Activated CD4-positive, alpha-beta T cell treated with anti-CD3 and anti-CD28 coated beads, Interleukin-2, Interleukin-4, amounts not matched to agents 100 ng/mL and 50 ng/mL, durations not matched to agents 16 hours and 8 hours (primary cell): ENCODE measurements around the gene C10orf105.

ENCODE experiments used
- DNase-seq: peaks from one replicate; pipeline ENCODE4 v3.0.0-alpha.2; 2020; ENCODE audit warnings: low spot score

The C10orf105 gene

GRCh38 chr10:71716426-71716825, 3.2 kb downstream of the C10orf105 start:
- DNase-seq, result no peak

GRCh38 chr10:71715860-71716259, 3.7 kb downstream of the C10orf105 start:
- no peak for DNase-seq

DNA sequence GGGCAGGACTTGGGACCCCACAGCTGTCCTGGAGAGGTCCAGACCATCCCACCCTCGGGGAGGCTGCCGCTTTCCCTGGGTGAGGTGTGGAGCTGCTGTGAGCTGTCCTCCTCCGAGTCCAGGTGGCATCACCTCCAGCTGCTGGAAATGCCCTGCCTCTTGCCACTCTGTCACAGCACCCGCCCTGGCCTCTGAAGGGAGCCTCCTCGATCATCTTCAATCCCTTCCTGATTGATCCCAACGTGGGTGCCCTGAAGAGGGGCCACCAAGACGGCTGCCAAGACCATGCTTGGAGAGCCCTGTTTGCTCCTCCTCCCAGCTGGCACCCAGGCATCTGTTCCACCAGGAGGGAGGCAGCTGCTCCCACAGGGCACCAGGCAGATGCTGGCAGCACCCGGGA, 4.6 kb downstream of the C10orf105 start:
- no peak for DNase-seq

- no peak for DNase-seq
Measured at GRCh38 chr10:71714592-71714991, 5.0 kb downstream of the C10orf105 start.

DNA sequence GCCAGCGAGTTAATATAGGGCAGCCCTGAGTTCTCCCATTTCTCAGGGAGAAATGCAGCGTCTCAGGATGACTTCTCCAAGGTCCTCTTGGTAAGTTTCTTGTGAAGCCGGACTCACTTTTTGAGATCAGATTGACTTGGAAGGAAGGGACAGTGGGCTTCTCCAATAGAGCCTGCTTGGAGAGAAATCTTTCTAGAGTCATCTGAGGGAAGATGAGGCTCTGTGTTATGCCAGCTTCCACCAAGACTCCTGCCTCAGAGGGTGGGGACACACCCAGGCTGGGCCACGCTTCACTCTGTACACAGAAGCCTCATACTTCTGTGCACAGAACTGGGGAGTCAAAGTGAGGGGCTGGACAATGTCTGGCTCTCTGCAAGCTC, 5.6 kb downstream of the C10orf105 start:
- no peak for DNase-seq

DNA sequence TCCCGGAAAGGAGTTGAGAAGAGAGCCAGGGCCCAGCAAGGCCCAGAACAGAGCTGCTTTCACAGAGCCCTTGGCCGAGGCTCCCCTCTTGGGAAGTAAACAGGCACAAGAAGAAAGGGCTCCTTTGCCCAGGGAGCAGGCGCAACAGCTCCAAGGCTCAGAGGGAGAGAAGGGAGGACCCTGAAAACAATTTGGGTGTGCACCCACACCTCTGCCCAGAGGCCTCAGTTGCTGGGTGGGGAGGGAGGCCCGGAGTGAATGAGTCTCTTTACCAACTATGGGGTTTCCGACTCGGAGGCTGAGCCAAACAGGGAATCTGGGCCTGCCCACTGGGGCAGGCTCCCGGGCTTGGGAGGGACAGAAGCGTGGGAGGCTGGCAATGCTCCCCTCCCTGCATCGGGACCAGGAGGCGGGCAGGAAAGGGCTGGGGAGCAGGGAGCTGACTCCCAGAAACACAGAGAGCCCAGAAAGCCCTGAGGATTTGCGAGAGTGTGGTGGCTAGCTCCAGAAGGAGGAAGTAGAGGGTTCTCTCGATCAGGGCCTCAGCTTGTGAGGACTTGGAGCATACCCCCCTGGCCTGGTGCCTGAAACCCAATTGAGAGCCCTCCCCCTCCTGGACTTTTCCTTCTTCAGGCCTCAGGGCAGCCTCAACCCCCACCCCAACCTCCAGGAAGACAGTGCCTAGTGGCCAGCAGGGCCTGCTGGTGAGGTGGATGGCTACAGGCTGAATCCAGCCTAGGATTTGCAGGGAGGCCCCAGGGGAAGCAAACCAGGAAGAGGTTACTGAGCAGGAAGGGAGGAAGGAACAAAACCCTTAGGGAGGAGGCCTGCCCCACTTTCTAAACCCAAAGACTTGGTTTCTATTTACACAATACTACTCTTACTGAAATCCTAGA, 6.2 kb downstream of the C10orf105 start:
- DNase-seq, result peak; percentile 39

DNA sequence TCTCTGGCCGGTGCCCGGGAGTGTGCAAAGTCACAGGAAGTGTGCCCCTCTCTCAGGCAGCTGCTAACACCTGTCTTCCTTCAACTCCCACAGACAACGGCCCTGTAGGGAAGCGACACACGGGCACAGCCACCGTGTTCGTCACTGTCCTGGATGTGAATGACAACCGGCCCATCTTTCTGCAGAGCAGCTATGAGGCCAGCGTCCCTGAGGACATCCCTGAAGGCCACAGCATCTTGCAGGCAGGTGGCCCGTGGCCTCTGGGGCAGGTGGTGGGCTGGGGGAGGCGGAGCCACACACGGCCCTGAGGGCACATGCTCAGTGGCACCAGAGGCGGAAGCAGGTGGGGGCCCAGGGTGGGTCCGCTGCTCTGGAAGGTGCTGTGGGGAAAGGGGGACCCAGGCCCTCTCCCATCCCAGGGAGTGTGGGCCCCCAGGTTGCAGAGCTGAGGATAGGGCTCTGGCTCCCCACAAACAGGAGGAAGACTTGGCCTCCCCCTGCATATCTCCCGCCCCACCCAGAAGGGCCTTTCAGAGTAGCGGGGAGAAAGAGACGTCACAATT, 6.9 kb downstream of the C10orf105 start:
- no peak for DNase-seq

DNA sequence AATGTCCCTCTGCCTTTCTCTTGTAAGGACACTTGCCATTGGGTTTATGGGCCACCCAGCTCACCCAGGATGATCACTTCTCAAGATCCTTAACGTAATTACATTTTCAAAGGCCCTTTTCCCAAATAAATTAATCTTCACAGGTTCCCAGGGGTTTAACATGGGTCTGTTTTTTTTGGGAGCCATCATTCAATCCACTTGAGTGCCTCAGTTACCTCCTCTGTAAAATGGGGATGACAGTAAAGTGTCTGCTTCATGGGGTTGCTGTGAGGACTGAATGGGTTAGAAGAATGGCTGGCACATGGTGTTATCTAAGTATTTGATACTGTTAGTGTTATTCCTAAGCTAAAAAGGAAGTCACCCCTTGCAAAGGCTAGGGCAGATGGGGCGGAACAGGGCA, 7.4 kb downstream of the C10orf105 start:
- DNase-seq, result no peak

DNA sequence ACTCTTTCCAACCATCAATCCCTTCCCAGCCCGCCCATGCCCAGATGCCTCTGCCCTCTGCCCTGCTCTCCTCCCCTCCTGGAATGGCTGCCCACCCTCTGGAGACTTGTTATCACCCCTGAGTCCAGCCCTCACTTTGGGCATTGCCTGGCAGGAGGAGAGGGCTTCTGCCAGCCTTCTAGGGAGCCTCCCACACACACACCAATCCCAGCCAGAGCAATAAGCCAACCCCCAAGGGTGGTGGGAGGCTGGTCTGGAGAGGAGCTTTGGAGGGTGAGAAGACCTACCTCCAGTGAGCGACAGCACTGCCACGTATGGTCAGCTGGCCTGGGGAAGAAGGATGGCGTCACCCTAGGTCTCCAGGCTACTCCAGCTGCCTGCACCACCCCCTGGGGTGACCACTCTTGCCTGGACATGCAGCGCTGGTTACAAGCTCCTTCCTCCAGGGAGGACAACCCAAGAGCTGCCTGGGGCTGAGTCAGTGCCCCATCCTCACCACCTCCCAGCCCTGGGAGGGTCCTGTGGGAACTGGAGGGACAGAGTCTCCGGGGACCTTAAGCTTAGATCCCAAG, 8.4 kb downstream of the C10orf105 start:
- DNase-seq, result no peak

GRCh38 chr10:71710519-71710918, 9.1 kb downstream of the C10orf105 start:
- DNase-seq, result no peak

DNA sequence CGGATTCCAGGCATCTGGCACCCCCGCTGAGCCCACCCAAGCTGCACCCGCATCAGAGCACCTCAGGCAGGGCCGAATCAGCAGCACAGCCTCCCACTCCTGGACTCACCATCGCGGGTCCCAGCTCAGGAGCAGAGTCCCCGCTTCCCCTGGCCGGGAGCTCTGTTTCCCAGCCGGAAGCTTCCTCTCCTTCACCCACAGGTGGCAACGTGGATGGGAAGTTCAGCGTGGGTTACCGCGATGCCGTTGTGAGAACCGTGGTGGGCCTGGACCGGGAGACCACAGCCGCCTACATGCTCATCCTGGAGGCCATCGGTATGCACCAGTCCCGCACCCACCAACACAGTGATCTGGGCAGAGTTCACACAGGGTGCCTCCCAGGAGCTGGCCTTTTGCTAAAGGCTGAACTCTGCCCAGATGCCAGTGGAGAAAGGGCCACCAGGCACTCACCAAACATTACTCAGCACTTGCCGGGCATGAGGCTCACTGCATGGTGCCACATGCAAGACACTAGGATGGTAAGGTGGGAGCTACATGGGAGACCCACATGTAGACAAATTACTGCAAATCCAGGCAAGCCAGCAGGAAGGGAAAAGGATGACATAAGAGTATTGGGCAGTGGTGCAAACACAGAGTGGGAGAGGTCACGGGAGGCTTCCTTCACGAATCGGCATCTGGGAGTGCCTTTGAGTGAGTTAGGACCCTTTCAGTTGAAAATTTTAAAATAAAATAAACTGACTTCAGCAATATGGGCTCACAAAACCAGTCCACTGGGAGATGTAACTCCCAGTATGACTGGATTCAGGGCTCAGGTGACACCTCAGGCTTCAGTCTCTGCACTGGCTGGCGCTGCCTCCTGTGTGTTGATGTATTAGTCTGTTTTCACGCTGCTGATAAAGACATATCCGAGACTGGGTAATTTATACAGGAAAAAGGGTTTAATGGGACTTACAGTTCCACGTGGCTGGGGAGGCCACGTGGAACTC, 10.4 kb downstream of the C10orf105 start:
- DNase-seq, result no peak

- DNase-seq, result peak; percentile 58
Measured at GRCh38 chr10:71708301-71708703, 11.3 kb downstream of the C10orf105 start.

DNA sequence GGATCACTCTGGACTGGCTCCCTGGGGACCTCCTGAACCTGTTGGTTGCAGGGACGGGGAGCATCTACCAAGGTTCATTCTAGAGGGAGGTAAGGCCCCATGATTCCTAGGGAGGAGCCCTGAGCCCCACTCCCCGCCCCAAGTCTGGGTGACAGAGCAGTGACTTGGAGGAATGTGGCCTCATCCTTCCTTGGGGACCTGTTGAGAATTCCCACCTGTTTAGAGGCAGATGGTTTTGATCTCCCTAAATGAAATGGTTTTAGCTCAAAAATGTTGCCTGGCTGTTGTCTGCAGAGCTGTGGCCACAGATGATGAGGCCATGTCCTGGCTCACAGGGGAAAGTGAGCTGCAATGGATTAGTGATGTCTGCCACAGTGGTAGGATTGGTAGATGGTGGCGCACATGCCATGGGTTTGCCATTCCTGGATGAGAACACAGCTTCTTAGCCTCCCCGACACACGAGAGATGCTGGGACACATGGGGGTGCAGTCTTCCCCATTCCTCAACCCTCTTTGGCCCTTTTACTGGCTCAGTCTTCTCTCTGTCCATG, 12.3 kb downstream of the C10orf105 start:
- DNase-seq, result no peak

DNA sequence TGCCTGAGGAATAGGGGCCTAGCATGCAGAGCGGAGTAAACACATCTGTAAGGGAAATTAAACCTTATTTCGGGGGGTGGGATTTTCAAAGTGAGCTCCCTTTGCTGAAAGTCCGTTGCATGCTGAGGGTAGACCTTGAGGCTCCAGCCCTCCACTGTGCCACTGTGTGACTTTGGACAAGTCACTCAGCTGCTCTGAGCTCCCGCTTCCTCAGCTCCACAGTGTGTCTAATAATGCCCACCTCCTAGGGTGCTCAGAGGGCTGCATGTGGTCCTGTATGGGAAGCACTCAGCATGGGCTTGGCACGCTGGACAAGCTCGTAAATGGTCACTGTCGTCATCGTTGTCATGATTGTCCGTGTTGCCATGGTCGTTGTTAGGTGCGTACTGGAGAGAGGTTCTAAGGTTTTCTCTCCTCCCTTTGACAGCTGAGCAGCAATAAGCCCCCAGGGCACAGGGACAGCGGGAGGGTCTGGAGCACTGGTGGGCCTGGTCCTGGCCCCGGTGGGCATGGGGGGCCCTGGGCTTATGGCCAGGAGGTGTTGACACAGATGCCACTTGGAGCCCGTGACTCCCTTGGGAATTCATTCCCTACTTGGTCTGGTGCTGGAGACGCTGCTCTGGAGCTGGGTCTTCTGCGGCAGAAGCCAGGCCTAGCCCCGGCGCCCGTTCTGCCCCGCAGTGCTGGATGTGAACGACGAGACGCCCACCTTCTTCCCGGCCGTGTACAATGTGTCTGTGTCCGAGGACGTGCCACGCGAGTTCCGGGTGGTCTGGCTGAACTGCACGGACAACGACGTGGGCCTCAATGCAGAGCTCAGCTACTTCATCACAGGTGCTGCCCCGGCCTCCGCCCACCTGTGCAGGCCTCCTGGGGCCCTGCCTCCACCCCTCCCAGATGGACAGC, 13.1 kb downstream of the C10orf105 start:
- DNase-seq, result no peak

GRCh38 chr10:71705582-71705981, 14.0 kb downstream of the C10orf105 start:
- DNase-seq, result no peak

DNA sequence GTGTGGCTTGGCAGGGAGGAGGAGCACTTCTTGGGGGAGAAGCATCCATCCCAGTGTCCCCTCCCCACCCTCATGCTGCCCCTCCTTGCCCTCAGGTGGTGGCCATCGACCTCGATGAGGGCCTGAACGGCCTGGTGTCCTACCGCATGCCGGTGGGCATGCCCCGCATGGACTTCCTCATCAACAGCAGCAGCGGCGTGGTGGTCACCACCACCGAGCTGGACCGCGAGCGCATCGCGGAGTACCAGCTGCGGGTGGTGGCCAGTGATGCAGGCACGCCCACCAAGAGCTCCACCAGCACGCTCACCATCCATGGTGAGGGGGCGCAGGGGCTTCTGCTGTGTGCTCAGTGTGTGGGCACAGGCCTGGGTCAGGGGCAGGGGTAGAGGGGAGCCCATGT, 14.8 kb downstream of the C10orf105 start:
- DNase-seq, result no peak

DNA sequence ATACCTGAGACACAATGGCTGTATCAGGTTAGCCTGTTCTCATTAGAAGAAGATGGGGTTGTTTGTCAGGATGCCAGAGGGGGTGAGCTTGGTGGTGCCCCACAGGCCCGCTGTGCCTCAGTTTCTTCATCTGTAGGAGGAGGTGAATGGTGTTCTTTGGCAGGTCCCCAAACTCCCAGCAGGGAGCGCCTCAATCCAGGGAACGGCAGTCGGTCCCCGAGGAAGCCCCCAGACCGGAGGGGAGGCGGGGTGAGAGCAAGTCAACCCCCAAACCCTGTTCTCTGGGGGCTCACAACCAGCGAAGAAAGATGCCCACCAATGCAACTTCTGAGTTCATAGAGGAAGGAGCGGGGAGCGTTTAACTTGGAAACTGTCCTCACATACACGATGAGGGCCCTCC, 16.0 kb downstream of the C10orf105 start:
- no peak for DNase-seq

- no peak for DNase-seq
Measured at GRCh38 chr10:71701496-71702132, 18.0 kb downstream of the C10orf105 start.

GRCh38 chr10:71700731-71701368, 18.7 kb downstream of the C10orf105 start:
- no peak for DNase-seq

GRCh38 chr10:71698737-71699136, 20.8 kb downstream of the C10orf105 start:
- no peak for DNase-seq
